B cell (primary cell): ENCODE data around the gene KIF3A. TPM values are rescaled to one million over a fixed set of nuclear protein-coding genes. Genes with fewer than 3 reads are reported as not detected.

Experiments used
- ATAC-seq: fragments of 200-7000 bp; cut with Tn5 transposase; one replicate; pipeline ENCODE4 v1.10.0; 2021; ENCODE audit warnings: low read depth, mild to moderate bottlenecking, moderate number of reproducible peaks, moderate library complexity
- CTCF ChIA-PET: fragments of 350-600 bp; sonication (Branson Sonifier 250); formaldehyde crosslinking; loops from one replicate; lab custom pipeline; 2021; ENCODE audit warnings: antibody characterized with exemption, inconsistent platforms; lab: Charles Lee
- POLR2A ChIA-PET: fragments of 350-600 bp; sonication (Branson Sonifier 250); formaldehyde crosslinking; loops from one replicate; lab custom pipeline; 2021; ENCODE audit warnings: antibody characterized with exemption; lab: Charles Lee
- DNase-seq: peaks from one replicate; pipeline ENCODE4 v3.0.0; 2013
- H2AFZ ChIP-seq: 2 replicates; pipeline ENCODE4 v1.6.1; 2012; ENCODE audit warnings: mild to moderate bottlenecking, low read depth, low read length; ENCODE audit not compliant: insufficient read depth, poor library complexity, severe bottlenecking
- H3K27ac ChIP-seq, 2 donors: 1 replicate in 1 of 2; 2 replicates in 1 of 2; pipeline ENCODE4 v1.5.1; 2012 to 2013; ENCODE audit warnings: low read length in 2 of 2, mild to moderate bottlenecking in 2 of 2, moderate library complexity in 1 of 2
- H3K27me3 ChIP-seq, 4 experiments: fragments of 200-600 bp in 1 of 4; sonication (generic) in 1 of 4; replicated peaks in 1 of 4; 1 replicate in 2 of 4; 2 replicates in 2 of 4; pipeline versions ENCODE4 v1.6.1 to v1.7.0; 2013 to 2016; ENCODE audit warnings: low read length in 3 of 4, mild to moderate bottlenecking in 2 of 4, mixed read lengths in 1 of 4, moderate library complexity in 1 of 4; ENCODE audit not compliant: insufficient read depth in 4 of 4, control insufficient read depth in 3 of 4; ENCODE audit errors: control extremely low read depth in 1 of 4
- H3K36me3 ChIP-seq, 2 experiments: replicated peaks in 1 of 2; 1 replicate in 1 of 2; 2 replicates in 1 of 2; pipeline versions ENCODE4 v1.6.1 to v1.7.1; 2013; ENCODE audit warnings: low read length in 1 of 2; ENCODE audit not compliant: insufficient read depth in 2 of 2, control insufficient read depth in 1 of 2; ENCODE audit errors: control extremely low read depth in 1 of 2, extremely low read depth in 1 of 2
- H3K4me1 ChIP-seq, 2 donors: fragments of 200-600 bp in 1 of 2; sonication (generic) in 1 of 2; 1 replicate in 1 of 2; 2 replicates in 1 of 2; pipeline versions ENCODE4 v1.5.1 to v1.6.1; 2013 to 2017; ENCODE audit warnings: low read length in 2 of 2; ENCODE audit not compliant: control insufficient read depth in 2 of 2, insufficient read depth in 2 of 2
- H3K4me2 ChIP-seq: replicated peaks from 2 replicates; pipeline ENCODE3; 2012; ENCODE audit warnings: mild to moderate bottlenecking, low read depth, low read length; ENCODE audit not compliant: poor library complexity, severe bottlenecking
- H3K4me3 ChIP-seq, 5 experiments: fragments of 200-600 bp in 1 of 5; sonication (generic) in 1 of 5; 1 replicate in 3 of 5; 2 replicates in 2 of 5; pipeline versions ENCODE4 v1.5.1 to v1.7.0; 2011 to 2016; ENCODE audit warnings: low read length in 4 of 5, mild to moderate bottlenecking in 4 of 5, low read depth in 2 of 5, control low read depth in 1 of 5, moderate library complexity in 1 of 5; ENCODE audit not compliant: insufficient read depth in 1 of 5; ENCODE audit errors: control extremely low read depth in 1 of 5, extremely low read depth in 1 of 5
- H3K79me2 ChIP-seq: fragments of 200-600 bp; sonication (generic); one replicate; pipeline ENCODE4 v1.6.0; 2016; ENCODE audit warnings: low read length; ENCODE audit not compliant: control insufficient read depth, insufficient read depth
- H3K9ac ChIP-seq: fragments of 200-600 bp; sonication (generic); 2 replicates; pipeline ENCODE4 v1.6.1; 2017; ENCODE audit warnings: mild to moderate bottlenecking, low read length, moderate library complexity
- H3K9me3 ChIP-seq, 3 donors: one replicate each; pipeline versions ENCODE4 v1.6.1 to v1.7.1; 2013; ENCODE audit warnings: low read length in 2 of 3; ENCODE audit not compliant: control insufficient read depth in 2 of 3, insufficient read depth in 1 of 3; ENCODE audit errors: control extremely low read depth in 1 of 3
- H4K20me1 ChIP-seq: 2 replicates; pipeline ENCODE4 v1.6.0; 2012; ENCODE audit warnings: mild to moderate bottlenecking, low read length; ENCODE audit not compliant: insufficient read depth, control insufficient read depth, poor library complexity, severe bottlenecking
- H3K27ac Mint-ChIP-seq: one replicate; pipeline ENCODE4 v1.8.0; 2021; ENCODE audit warnings: mixed read lengths
- H3K27me3 Mint-ChIP-seq: one replicate; pipeline ENCODE4 v1.8.0; 2021; ENCODE audit warnings: mixed read lengths
- H3K4me1 Mint-ChIP-seq: one replicate; pipeline ENCODE4 v1.8.0; 2021; ENCODE audit warnings: mixed read lengths
- H3K4me3 Mint-ChIP-seq: one replicate; pipeline ENCODE4 v1.8.0; 2021; ENCODE audit warnings: mixed read lengths
- H3K9me3 Mint-ChIP-seq: one replicate; pipeline ENCODE4 v1.8.0; 2022; ENCODE audit warnings: mixed read lengths; ENCODE audit not compliant: insufficient read depth
- CTCF ChIP-seq: fragments of 200-600 bp; IDR thresholded peaks from one replicate; pipeline ENCODE4 v1.8.0; 2022; ENCODE audit warnings: antibody characterized with exemption, mild to moderate bottlenecking
- EZH2 ChIP-seq: IDR thresholded peaks from 2 replicates; pipeline ENCODE4 v1.6.1; 2012; ENCODE audit warnings: borderline replicate concordance, low read depth, mild to moderate bottlenecking, moderate library complexity, low read length; ENCODE audit not compliant: insufficient read depth, poor library complexity, severe bottlenecking
- WGBS: methylation state at CpG from one replicate; pipeline ENCODE4 v1.1.5; 2013; ENCODE audit warnings: missing lambda C conversion rate; ENCODE audit not compliant: insufficient coverage; 5-methylcytosine and 5-hydroxymethylcytosine counted together
- intact Hi-C: fragments of 100-400 bp; cut with micrococcal nuclease; formaldehyde crosslinking; loops from one replicate; pipeline ENCODE4 v1.10.0; 2022
- polyA plus RNA-seq: library from polyadenylated mRNA; depleted of rRNA; stranded (reverse); fragments of >200 nt; gene quantifications from 2 replicates; pipeline ENCODE4 v1.2.3, GENCODE V29; 2012
- total RNA-seq, 2 donors: library from RNA; stranded (reverse); fragments of 120-200 nt in 1 of 2; gene quantifications; 1 replicate in 1 of 2; 2 replicates in 1 of 2; pipeline versions ENCODE4 v1.2.3 to v1.2.4, GENCODE V29; 2013 to 2022

The KIF3A gene
- total and polyA plus RNA-seq, 2 donors (not counting 1 experiment from before 2014, with no cell fraction given) = 1.3 to 16.0 TPM

GRCh38 chr5:132678735-132679134 is 58.6 kb downstream of the KIF3A start:
- WGBS = 100% methylated on average over 1 of the region's 1 CpG
- intact Hi-C loops = no loop called here
- no peaks in the 10 kb centered on the region for H3K9me3 ChIP-seq
- peaks cover 19 to 25% of the 10 kb centered on the region in 2 donors for H3K4me1 ChIP-seq
- no peak overlapping the region for H3K9ac ChIP-seq
- no peak overlapping the region for H3K4me2 ChIP-seq
- H3K4me3 Mint-ChIP-seq = no peak overlapping the region
- POLR2A ChIA-PET = interaction anchor here (0.6 kb wide), 1 partner anchor 141 kb away, joined by 4 read pairs; no protein-coding TSS in a partner anchor
- no peaks in the 10 kb centered on the region for H3K79me2 ChIP-seq
- no peaks in the 10 kb centered on the region for H3K9me3 Mint-ChIP-seq
- no peak overlapping the region for H2AFZ ChIP-seq
- H3K27ac ChIP-seq = no peak overlapping the region
- no peaks in the 10 kb centered on the region for H4K20me1 ChIP-seq
- H3K36me3 ChIP-seq = no peaks in the 10 kb centered on the region
- DNase-seq (no peak), ATAC-seq (no peak)
- no peaks in the 10 kb centered on the region for H3K27me3 ChIP-seq
- H3K27ac Mint-ChIP-seq = no peak overlapping the region
- no peaks in the 10 kb centered on the region for H3K27me3 Mint-ChIP-seq
- peaks cover 33% of the 10 kb centered on the region for H3K4me1 Mint-ChIP-seq
- no peak overlapping the region for H3K4me3 ChIP-seq
- TF ChIP-seq EZH2 = no peak
- TF ChIP-seq CTCF = no peak
- CTCF ChIA-PET = no interaction called here

- Mint-ChIP-seq H3K4me3 (no peak overlapping the region), H3K9me3 (no peaks in the 10 kb centered on the region), H3K4me1 (peaks cover 32% of the 10 kb centered on the region), H3K27me3 (no peaks in the 10 kb centered on the region), H3K27ac (no peak overlapping the region)
- WGBS = 100% methylated on average over 5 of the region's 15 CpGs
- intact Hi-C loops = no loop called here
- Histone ChIP-seq H4K20me1 (no peaks in the 10 kb centered on the region), H3K4me3 (no peak overlapping the region), H3K4me1 (peaks cover 19 to 25% of the 10 kb centered on the region in 2 donors), H3K9ac (no peak overlapping the region), H3K36me3 (no peaks in the 10 kb centered on the region), H3K79me2 (no peaks in the 10 kb centered on the region), H3K4me2 (no peak overlapping the region), H2AFZ (no peak overlapping the region), H3K27me3 (no peaks in the 10 kb centered on the region), H3K9me3 (no peaks in the 10 kb centered on the region), H3K27ac (no peak overlapping the region)
- POLR2A ChIA-PET = no interaction called here
- ATAC-seq = no peak
- no peak for TF ChIP-seq CTCF
- TF ChIP-seq EZH2 = no peak
- DNase-seq = no peak
- CTCF ChIA-PET = no interaction called here
These were observed 59.5 kb downstream of the KIF3A start for GRCh38 chr5:132677682-132678400.
